ACC112 (cell line): Measurements from ENCODE around the gene NMUR1.

Experiments used
- H2AFZ ChIP-seq: fragments of 200-600 bp; sonication (generic); one replicate; pipeline ENCODE4 v1.6.0; 2017; ENCODE audit warnings: antibody characterized with exemption, low read length; ENCODE audit not compliant: unreplicated experiment
- H3K27ac ChIP-seq: fragments of 200-600 bp; sonication (generic); 2 replicates; pipeline ENCODE4 v1.5.1; 2014; ENCODE audit warnings: low read depth, mild to moderate bottlenecking, antibody characterized with exemption, low read length, moderate library complexity
- H3K27me3 ChIP-seq: fragments of 200-600 bp; sonication (generic); 2 replicates; pipeline ENCODE4 v1.6.1; 2014; ENCODE audit warnings: mild to moderate bottlenecking, antibody characterized with exemption, low read length, moderate library complexity, mixed read lengths; ENCODE audit not compliant: insufficient read depth
- H3K36me3 ChIP-seq: fragments of 200-600 bp; sonication (generic); 2 replicates; pipeline ENCODE4 v1.6.1; 2016; ENCODE audit warnings: mild to moderate bottlenecking, antibody characterized with exemption, low read length, moderate library complexity, mixed read lengths; ENCODE audit not compliant: insufficient read depth
- H3K4me1 ChIP-seq: fragments of 200-600 bp; sonication (generic); one replicate; pipeline ENCODE4 v1.6.1; 2016; ENCODE audit warnings: low read length, mixed read lengths; ENCODE audit not compliant: insufficient read depth, unreplicated experiment, control insufficient read depth
- H3K4me3 ChIP-seq: fragments of 200-600 bp; sonication (generic); 2 replicates; pipeline ENCODE4 v1.5.1; 2014; ENCODE audit warnings: mild to moderate bottlenecking, low read depth, low read length
- H3K79me2 ChIP-seq: fragments of 200-600 bp; sonication (generic); one replicate; pipeline ENCODE4 v1.6.0; 2016; ENCODE audit warnings: low read length; ENCODE audit not compliant: control insufficient read depth, unreplicated experiment, insufficient read depth

Gene NMUR1

GRCh38 chr2:231552752-231553151, 22.5 kb upstream of the NMUR1 start:
- H2AFZ ChIP-seq, result no peak overlapping the region
- no peak overlapping the region for H3K4me3 ChIP-seq
- no peaks in the 10 kb centered on the region for H3K79me2 ChIP-seq
- no peaks in the 10 kb centered on the region for H3K27me3 ChIP-seq
- H3K4me1 ChIP-seq, result peaks cover 13% of the 10 kb centered on the region
- no peak overlapping the region for H3K27ac ChIP-seq
- no peaks in the 10 kb centered on the region for H3K36me3 ChIP-seq

- no peaks in the 10 kb centered on the region for H3K36me3 ChIP-seq
- H2AFZ ChIP-seq, result no peak overlapping the region
- H3K27ac ChIP-seq, result no peak overlapping the region
- peaks cover 15% of the 10 kb centered on the region for H3K4me1 ChIP-seq
- H3K27me3 ChIP-seq, result no peaks in the 10 kb centered on the region
- H3K79me2 ChIP-seq, result no peaks in the 10 kb centered on the region
- no peak overlapping the region for H3K4me3 ChIP-seq
Measured at GRCh38 chr2:231549446-231550239, 19.4 kb upstream of the NMUR1 start.

GRCh38 chr2:231548752-231549151, 18.5 kb upstream of the NMUR1 start:
- H2AFZ ChIP-seq, result no peak overlapping the region
- peaks cover 9% of the 10 kb centered on the region for H3K4me1 ChIP-seq
- H3K4me3 ChIP-seq, result no peak overlapping the region
- H3K36me3 ChIP-seq, result no peaks in the 10 kb centered on the region
- H3K27me3 ChIP-seq, result no peaks in the 10 kb centered on the region
- H3K27ac ChIP-seq, result no peak overlapping the region
- H3K79me2 ChIP-seq, result no peaks in the 10 kb centered on the region

DNA sequence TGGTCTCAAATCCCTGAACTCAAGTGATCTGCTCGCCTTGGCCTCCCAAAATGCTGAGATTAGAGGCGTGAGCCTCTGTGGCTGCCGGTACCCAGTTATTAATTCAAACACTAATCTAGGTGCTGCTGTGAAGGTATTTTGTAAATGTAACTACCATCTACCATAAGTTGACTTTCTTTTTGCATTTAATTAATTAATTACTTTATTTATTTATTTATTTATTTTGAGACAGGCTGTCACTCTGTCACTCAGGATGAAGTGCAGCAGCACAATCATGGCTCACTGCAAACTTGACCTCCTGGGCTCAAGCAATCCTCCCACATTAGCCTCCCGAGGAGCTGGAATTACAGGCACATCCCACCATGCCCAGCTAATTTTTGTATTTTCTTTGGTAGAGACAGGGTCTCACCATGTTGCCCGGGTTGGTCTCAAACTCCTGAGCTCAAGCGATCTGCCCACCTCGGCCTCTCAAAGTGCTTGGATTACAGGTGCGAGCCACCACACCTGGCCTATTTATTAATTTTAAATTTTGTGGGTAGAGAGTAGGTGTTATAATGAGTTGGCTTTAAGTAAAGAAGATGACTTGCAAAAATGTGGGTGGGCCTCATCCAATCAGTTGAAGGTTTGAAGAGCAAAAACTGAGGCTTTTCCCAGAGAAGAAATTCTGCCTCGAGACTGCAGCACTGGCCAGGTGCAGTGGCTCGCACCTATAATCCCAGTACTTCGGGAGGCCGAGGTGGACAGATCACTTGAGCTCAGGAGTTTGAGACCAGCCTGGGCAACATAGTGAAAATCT, 17.3 kb upstream of the NMUR1 start:
- no peaks in the 10 kb centered on the region for H3K27me3 ChIP-seq
- H3K4me3 ChIP-seq, result no peak overlapping the region
- H3K79me2 ChIP-seq, result no peaks in the 10 kb centered on the region
- H3K4me1 ChIP-seq, result peaks cover 9% of the 10 kb centered on the region
- no peak overlapping the region for H3K27ac ChIP-seq
- H3K36me3 ChIP-seq, result no peaks in the 10 kb centered on the region
- no peak overlapping the region for H2AFZ ChIP-seq

DNA sequence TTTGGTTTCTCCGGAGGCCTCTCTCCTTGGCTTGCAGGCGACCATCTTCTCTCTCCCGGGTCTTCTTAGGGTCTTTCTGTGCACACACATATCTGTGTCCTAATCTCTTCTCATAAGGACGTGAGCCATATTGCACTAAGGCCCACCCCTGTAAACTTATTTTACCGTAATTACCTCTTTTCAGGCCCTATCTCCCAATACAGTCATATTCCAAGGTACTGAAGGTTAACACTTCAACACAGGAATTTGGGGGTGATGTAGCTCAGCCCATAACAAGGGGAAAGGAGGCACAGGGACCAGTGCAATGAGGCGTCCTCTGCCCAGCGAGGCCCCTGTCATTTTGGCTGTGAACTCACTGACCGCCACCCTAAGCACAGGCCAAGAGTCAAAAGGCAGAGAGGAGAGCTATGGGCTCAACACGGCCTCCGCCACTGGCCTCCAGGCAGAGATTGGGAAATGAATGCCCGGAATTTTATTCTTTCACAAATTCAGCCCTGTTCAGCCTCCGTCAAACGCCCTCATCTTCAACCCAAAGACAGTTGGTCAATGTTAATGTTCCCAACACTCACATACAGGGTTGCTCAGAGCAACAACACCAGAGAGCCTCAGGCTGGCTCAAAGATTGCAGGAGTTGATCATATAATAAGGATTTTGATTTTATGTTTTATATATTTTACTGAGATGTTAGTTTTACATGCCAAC, 15.9 kb upstream of the NMUR1 start:
- no peaks in the 10 kb centered on the region for H3K79me2 ChIP-seq
- no peak overlapping the region for H3K27ac ChIP-seq
- H3K4me1 ChIP-seq, result peaks cover 9% of the 10 kb centered on the region
- H3K27me3 ChIP-seq, result no peaks in the 10 kb centered on the region
- H3K36me3 ChIP-seq, result no peaks in the 10 kb centered on the region
- H3K4me3 ChIP-seq, result no peak overlapping the region
- H2AFZ ChIP-seq, result no peak overlapping the region

DNA sequence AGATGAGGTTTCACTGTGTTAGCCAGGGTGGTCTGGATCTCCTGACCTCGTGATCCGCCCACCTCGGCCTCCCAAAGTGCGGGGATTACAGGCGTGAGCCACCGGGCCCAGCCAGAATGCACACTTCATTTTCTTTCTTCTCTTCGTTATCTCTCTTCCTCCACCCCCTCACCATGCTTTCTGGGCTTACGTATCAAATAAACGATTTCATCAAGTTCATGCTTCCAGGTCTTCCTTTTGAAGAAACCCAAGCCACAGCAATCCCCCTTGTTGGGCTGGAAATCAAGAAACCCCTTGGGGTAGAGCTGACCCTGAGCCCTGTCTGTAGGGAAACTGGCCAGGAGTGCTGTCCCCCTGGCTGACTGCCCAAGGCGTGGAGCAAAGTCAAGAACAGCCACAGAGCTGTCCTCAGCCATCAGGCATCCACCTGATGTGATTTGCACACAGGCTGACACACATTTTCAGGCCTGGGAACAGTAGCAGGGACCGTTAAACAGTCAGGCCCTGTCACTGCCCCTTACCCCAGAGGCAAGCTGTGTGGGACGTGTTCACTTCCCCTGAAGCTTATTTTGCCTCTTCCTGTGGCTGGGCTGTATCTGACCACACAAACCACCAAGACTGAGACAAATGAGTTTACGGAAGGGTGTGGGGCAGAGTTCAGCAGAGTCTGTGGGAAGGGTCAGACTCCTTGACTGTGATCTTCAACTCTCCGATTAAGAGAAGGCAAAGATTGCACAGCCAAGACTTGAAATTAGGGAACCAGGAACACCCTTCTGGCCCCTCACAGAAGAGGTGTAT, 15.1 kb upstream of the NMUR1 start:
- H3K79me2 ChIP-seq, result no peaks in the 10 kb centered on the region
- H3K27ac ChIP-seq, result no peak overlapping the region
- H2AFZ ChIP-seq, result no peak overlapping the region
- H3K4me1 ChIP-seq, result peaks cover 9% of the 10 kb centered on the region
- H3K27me3 ChIP-seq, result no peaks in the 10 kb centered on the region
- H3K36me3 ChIP-seq, result no peaks in the 10 kb centered on the region
- H3K4me3 ChIP-seq, result no peak overlapping the region

DNA sequence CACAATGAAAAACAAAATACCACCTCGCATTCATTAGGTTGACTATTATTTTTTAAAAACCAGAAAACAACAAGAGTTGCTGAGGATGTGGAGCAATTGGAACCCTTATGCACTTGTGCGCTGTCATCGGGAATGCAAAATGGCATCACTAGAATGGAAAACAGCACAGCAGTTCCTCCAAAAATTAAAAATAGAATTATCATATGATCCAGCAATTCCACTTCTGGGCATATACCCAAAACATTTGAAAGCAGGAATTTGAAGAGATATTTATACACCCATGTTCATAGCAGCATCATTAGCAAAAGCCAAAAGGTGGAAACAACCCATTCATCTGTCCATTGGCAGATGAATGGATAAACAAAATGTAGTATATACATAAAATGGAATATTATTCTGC, 11.9 kb upstream of the NMUR1 start:
- H3K79me2 ChIP-seq, result no peaks in the 10 kb centered on the region
- H3K36me3 ChIP-seq, result no peaks in the 10 kb centered on the region
- H3K27me3 ChIP-seq, result no peaks in the 10 kb centered on the region
- no peak overlapping the region for H3K4me3 ChIP-seq
- peaks cover 9% of the 10 kb centered on the region for H3K4me1 ChIP-seq
- H2AFZ ChIP-seq, result no peak overlapping the region
- H3K27ac ChIP-seq, result no peak overlapping the region

DNA sequence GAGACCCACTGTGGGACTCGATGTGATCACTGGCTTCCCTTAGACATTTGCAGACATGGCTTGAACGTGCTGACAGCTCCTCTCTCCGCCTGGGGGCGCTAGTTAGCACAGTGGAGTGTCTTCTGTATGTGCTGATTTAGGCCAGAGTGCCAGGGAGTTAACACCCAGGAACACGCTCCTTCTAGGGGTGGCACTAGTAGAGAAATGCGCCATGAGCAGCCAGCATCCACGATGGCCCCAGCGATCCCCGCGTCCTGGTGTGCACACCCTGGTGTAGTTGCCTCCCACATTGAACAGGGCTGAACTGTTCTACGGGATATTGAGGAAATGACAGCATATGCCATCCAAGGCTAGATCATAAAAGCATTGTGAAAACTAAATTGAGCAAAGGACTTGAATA, 11.4 kb upstream of the NMUR1 start:
- Histone ChIP-seq H3K27me3 (no peaks in the 10 kb centered on the region), H2AFZ (no peak overlapping the region), H3K79me2 (no peaks in the 10 kb centered on the region), H3K36me3 (no peaks in the 10 kb centered on the region), H3K4me3 (no peak overlapping the region), H3K27ac (no peak overlapping the region), H3K4me1 (peaks cover 9% of the 10 kb centered on the region)

DNA sequence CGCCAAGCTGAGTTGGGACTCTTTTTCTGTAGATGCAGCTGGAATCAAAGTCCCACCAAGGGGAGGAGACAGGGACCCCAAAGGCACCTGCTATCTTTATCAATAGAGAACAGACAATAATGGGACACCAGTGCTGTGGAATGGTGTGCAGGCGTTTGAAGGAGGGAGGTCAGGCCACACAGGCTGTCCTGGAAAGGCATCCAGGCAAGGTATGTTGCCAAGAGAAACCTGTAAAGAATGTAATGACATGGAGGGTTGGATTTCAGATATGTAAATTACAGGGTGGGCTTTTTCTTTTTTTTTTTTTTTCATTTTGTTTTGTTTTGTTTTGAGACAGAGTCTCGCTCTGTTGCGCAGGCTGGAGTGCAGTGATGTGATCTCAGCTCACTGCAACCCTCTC, 9.7 kb upstream of the NMUR1 start:
- Histone ChIP-seq H2AFZ (no peak overlapping the region), H3K4me3 (no peak overlapping the region), H3K79me2 (no peaks in the 10 kb centered on the region), H3K36me3 (no peaks in the 10 kb centered on the region), H3K4me1 (no peaks in the 10 kb centered on the region), H3K27ac (no peak overlapping the region), H3K27me3 (no peaks in the 10 kb centered on the region)

DNA sequence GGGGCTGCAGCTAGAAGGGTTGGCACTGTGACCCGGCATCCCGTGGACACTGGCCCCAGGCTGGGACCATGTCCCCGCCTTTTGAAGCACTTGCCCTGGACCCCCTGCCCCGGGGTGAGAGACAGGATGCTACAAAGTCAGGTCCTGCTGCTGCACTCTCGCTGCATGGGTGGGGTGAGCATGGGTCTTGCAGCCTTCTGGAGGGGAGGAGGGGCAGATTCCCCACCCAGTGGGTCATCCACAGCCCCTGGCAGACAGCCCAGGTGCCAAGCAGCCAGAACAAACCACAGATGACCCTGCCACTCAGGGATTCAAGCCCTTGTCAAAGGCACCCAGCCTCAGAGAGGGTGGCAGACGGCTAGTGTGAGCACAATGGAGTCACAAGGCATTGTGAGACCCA, 5.7 kb upstream of the NMUR1 start:
- Histone ChIP-seq H3K4me3 (no peak overlapping the region), H3K27ac (no peak overlapping the region), H3K27me3 (peaks cover 1% of the 10 kb centered on the region; the same call in 1 of the 2 replicates), H3K36me3 (no peaks in the 10 kb centered on the region), H3K79me2 (no peaks in the 10 kb centered on the region), H2AFZ (no peak overlapping the region), H3K4me1 (no peaks in the 10 kb centered on the region)
